CD4-positive, alpha-beta T cell (primary cell): Measurements from ENCODE around the gene PUM2. TPM values are rescaled to one million over a fixed set of nuclear protein-coding genes. Genes with fewer than 3 reads are reported as not detected.

Experiments used
- ATAC-seq: fragments of 200-7000 bp; cut with Tn5 transposase; one replicate; pipeline ENCODE4 v1.10.0; 2022; ENCODE audit warnings: mild to moderate bottlenecking; ENCODE audit not compliant: poor library complexity
- CTCF ChIA-PET: fragments of 350-600 bp; sonication (Branson Sonifier 250); formaldehyde crosslinking; loops from one replicate; lab custom pipeline; 2021; ENCODE audit warnings: antibody characterized with exemption, inconsistent platforms; lab: Charles Lee
- POLR2A ChIA-PET: fragments of 350-600 bp; sonication (Branson Sonifier 250); formaldehyde crosslinking; loops from one replicate; lab custom pipeline; 2021; ENCODE audit warnings: antibody characterized with exemption, inconsistent platforms; lab: Charles Lee
- DNase-seq, 14 experiments: peaks; one replicate each; pipeline ENCODE4 v3.0.0-alpha.2; 2013 to 2020; ENCODE audit warnings: mixed read lengths in 2 of 14
- H3K27ac ChIP-seq, 2 donors: one replicate each; pipeline versions ENCODE4 v1.5.1 to v1.7.0; 2013; ENCODE audit warnings: low read length in 2 of 2, low read depth in 1 of 2, mild to moderate bottlenecking in 1 of 2
- H3K27me3 ChIP-seq, 2 experiments: 1 replicate in 1 of 2; 2 replicates in 1 of 2; pipeline versions ENCODE4 v1.6.1 to v1.7.0; 2013; ENCODE audit warnings: low read length in 2 of 2, control low read depth in 1 of 2, mild to moderate bottlenecking in 1 of 2, moderate library complexity in 1 of 2; ENCODE audit not compliant: insufficient read depth in 2 of 2, control insufficient read depth in 1 of 2
- H3K36me3 ChIP-seq: one replicate; pipeline ENCODE4 v1.6.1; 2013; ENCODE audit warnings: low read length, control low read depth; ENCODE audit not compliant: insufficient read depth
- H3K4me1 ChIP-seq: one replicate; pipeline ENCODE4 v1.6.1; 2013; ENCODE audit warnings: low read length, control low read depth; ENCODE audit not compliant: insufficient read depth
- H3K4me3 ChIP-seq: one replicate; pipeline ENCODE4 v1.5.1; 2013; ENCODE audit warnings: mild to moderate bottlenecking, low read length, moderate library complexity
- H3K9me3 ChIP-seq, 2 experiments: 1 replicate in 1 of 2; 2 replicates in 1 of 2; pipeline versions ENCODE4 v1.6.1 to v1.7.0; 2013; ENCODE audit warnings: low read length in 2 of 2, mild to moderate bottlenecking in 2 of 2, control low read depth in 1 of 2, moderate library complexity in 1 of 2; ENCODE audit not compliant: control insufficient read depth in 1 of 2, insufficient read depth in 1 of 2
- H3K27ac Mint-ChIP-seq: one replicate; pipeline ENCODE4 v1.8.0; 2020; ENCODE audit warnings: mixed read lengths
- H3K27me3 Mint-ChIP-seq: one replicate; pipeline ENCODE4 v1.8.0; 2021; ENCODE audit warnings: mixed read lengths
- H3K36me3 Mint-ChIP-seq: one replicate; pipeline ENCODE4 v1.8.0; 2021; ENCODE audit warnings: low read depth, mixed read lengths
- H3K4me1 Mint-ChIP-seq: one replicate; pipeline ENCODE4 v1.8.0; 2021; ENCODE audit warnings: low read depth, mixed read lengths
- H3K4me3 Mint-ChIP-seq: one replicate; pipeline ENCODE4 v1.8.0; 2020; ENCODE audit warnings: mild to moderate bottlenecking, mixed read lengths
- H3K9me3 Mint-ChIP-seq: one replicate; pipeline ENCODE4 v1.8.0; 2020; ENCODE audit warnings: mixed read lengths
- intact Hi-C, 2 experiments: fragments of 100-400 bp; cut with DNase I in 1 of 2; cut with micrococcal nuclease in 1 of 2; formaldehyde crosslinking; loops; one replicate each; pipeline versions ENCODE4 v1.15.1 to v1.9.0; 2023 to 2025; cut with DNase I, micrococcal nuclease
- polyA plus RNA-seq, 2 donors: library from polyadenylated mRNA; unstranded; fragments of 120-200 nt; gene quantifications; one replicate each; pipeline ENCODE4 v1.2.1, GENCODE V29; 2013
- total RNA-seq, 174 experiments: library from RNA in 2 of 174; stranded (reverse) in 2 of 174; gene quantifications; one replicate each; pipeline ENCODE4 v1.2.3 and lab custom pipeline; 2021 to 2026
- TF ChIP-seq, protein P1 (sequence below): fragments of 200-600 bp; IDR thresholded peaks from one replicate; pipeline ENCODE4 v1.8.0; 2022; ENCODE audit warnings: antibody characterized with exemption, mild to moderate bottlenecking

Gene PUM2
- total RNA-seq (10 to 100 TPM; 94.9 to 95.4 TPM), total RNA-seq (lab: John Stamatoyannopoulos, UW) (79.9 to 378 (median 149) reads per million in 172 experiments)
- 88.4 TPM for polyA plus RNA-seq (2013, experiment 1 of 2)
- 88.1 TPM for polyA plus RNA-seq (2013, experiment 2 of 2)

GRCh38 chr2:20350753-20351554, at the start of gene PUM2:
Gene PUM2, minus strand, starts transcription at chr2:20350844. Its CDS starts 23,484 bp downstream, at chr2:20327360.
- intact Hi-C loops, result loop anchor here (2.0 to 10.0 kb wide), 8 partner anchors 16 to 1796 kb away; partner anchors contain the start of genes HS1BP3 (in 1 of the 2), LAPTM4A (in 1 of the 2), LDAH (in 1 of the 2) and TTC32 (in 1 of the 2)
- TF ChIP-seq, protein P1, sequence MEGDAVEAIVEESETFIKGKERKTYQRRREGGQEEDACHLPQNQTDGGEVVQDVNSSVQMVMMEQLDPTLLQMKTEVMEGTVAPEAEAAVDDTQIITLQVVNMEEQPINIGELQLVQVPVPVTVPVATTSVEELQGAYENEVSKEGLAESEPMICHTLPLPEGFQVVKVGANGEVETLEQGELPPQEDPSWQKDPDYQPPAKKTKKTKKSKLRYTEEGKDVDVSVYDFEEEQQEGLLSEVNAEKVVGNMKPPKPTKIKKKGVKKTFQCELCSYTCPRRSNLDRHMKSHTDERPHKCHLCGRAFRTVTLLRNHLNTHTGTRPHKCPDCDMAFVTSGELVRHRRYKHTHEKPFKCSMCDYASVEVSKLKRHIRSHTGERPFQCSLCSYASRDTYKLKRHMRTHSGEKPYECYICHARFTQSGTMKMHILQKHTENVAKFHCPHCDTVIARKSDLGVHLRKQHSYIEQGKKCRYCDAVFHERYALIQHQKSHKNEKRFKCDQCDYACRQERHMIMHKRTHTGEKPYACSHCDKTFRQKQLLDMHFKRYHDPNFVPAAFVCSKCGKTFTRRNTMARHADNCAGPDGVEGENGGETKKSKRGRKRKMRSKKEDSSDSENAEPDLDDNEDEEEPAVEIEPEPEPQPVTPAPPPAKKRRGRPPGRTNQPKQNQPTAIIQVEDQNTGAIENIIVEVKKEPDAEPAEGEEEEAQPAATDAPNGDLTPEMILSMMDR, result peak; percentile 32
- CTCF ChIA-PET, result interaction anchor here (2.2 to 2.7 kb wide), 2 partner anchors 25 to 300 kb away, joined by 10 to 18 read pairs; partner anchors contain the start of gene HS1BP3
- peaks cover 10% of the 10 kb centered on the region for H3K36me3 ChIP-seq
- H3K9me3 Mint-ChIP-seq, result no peaks in the 10 kb centered on the region
- H3K27me3 ChIP-seq, result no peaks in the 10 kb centered on the region
- peak within 1 kb of the TSS; percentile 77 for H3K4me3 ChIP-seq
- POLR2A ChIA-PET, result interaction anchor here (0.7 to 1.8 kb wide), 8 partner anchors 9 to 472 kb away, joined by 3 to 12 read pairs (median 3); partner anchors contain the start of genes HS1BP3, LDAH and RHOB
- no peaks in the 10 kb centered on the region for H3K27me3 Mint-ChIP-seq
- peak within 1 kb of the TSS; percentile 83 to 94 for H3K27ac ChIP-seq
- H3K4me1 ChIP-seq, result peaks cover 41% of the 10 kb centered on the region
- H3K4me3 Mint-ChIP-seq, result peak within 1 kb of the TSS; percentile 88
- H3K27ac Mint-ChIP-seq, result no peak within 1 kb of the TSS
- DNase-seq, result peak; percentile 87 to 99 (median 94)
- H3K36me3 Mint-ChIP-seq, result peaks cover 23% of the 10 kb centered on the region
- peaks cover 39% of the 10 kb centered on the region for H3K4me1 Mint-ChIP-seq
- peak; percentile 79 for ATAC-seq
- no peaks in the 10 kb centered on the region for H3K9me3 ChIP-seq

DNA sequence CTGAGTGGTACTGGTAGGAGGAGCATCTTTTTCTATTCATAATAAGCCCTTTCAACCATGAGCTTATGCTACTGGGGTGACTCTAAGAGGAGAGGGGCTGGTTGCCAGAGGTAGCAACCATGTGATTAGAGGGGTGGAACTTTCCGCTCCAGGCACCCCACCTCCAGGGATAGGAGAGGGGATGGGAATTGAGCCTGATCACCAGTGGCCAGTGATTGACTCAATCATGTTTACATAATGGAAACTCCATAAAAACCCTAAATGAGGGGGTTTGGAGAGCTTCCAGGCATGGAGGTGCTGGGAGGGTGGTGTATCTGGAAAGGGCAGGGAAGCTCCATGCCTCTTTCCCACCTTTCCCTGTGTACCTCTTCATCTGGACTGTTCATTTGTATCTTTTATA, 49.7 kb upstream of the PUM2 start:
- intact Hi-C loops, result no loop called here
- TF ChIP-seq, protein P1, result no peak
- Mint-ChIP-seq H3K36me3 (no peaks in the 10 kb centered on the region), H3K4me3 (no peak overlapping the region), H3K4me1 (no peaks in the 10 kb centered on the region), H3K27me3 (peaks cover 16% of the 10 kb centered on the region), H3K9me3 (no peaks in the 10 kb centered on the region), H3K27ac (no peak overlapping the region)
- ATAC-seq (no peak), DNase-seq (no peak)
- ChIA-PET POLR2A (no interaction called here), CTCF (no interaction called here)
- Histone ChIP-seq H3K36me3 (no peaks in the 10 kb centered on the region), H3K4me1 (no peaks in the 10 kb centered on the region), H3K4me3 (no peak overlapping the region), H3K27me3 (no peaks in the 10 kb centered on the region), H3K27ac (no peak overlapping the region), H3K9me3 (no peaks in the 10 kb centered on the region)

DNA sequence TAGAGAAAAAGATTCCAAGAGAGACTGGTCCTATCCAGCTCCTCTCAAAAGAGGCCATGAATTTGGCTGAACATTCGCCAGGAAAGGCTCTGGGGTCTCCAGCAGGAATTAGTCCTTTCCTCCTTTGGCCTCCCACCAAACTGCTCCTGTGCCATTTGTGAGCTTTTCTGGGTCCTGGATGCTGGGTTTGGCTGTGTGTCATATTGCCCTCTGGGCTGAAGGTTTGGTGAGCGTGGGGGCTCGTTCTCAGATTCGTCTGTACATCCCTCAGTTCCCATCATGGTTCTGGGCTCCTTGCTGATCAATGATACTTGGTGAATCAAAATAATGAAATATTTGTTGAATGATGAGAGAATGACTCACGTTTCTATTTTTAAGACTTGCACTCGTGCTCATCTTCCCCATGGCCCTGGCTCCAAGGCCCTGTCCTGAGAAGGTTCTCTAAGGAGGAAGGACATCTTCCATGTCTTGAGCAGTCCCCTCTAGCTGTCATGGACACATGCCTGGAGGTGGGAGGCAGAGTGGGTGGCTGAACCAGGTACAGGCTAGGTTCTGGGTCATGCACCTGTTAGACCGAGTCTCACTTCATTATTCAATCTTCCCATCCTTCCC, 48.4 kb upstream of the PUM2 start:
- H3K4me1 ChIP-seq, result no peaks in the 10 kb centered on the region
- no peak overlapping the region for H3K4me3 ChIP-seq
- H3K27ac Mint-ChIP-seq, result no peak overlapping the region
- no peaks in the 10 kb centered on the region for H3K27me3 ChIP-seq
- H3K36me3 ChIP-seq, result no peaks in the 10 kb centered on the region
- TF ChIP-seq, protein P1, result no peak
- DNase-seq (no peak), ATAC-seq (no peak)
- H3K9me3 ChIP-seq, result no peaks in the 10 kb centered on the region
- no peak overlapping the region for H3K4me3 Mint-ChIP-seq
- peaks cover 12% of the 10 kb centered on the region for H3K27me3 Mint-ChIP-seq
- no peaks in the 10 kb centered on the region for H3K4me1 Mint-ChIP-seq
- H3K9me3 Mint-ChIP-seq, result no peaks in the 10 kb centered on the region
- ChIA-PET CTCF (no interaction called here), POLR2A (no interaction called here)
- intact Hi-C loops, result no loop called here
- no peaks in the 10 kb centered on the region for H3K36me3 Mint-ChIP-seq
- no peak overlapping the region for H3K27ac ChIP-seq
